ENCODE measurements around the gene CTTNBP2. TPM values are rescaled to one million over a fixed set of nuclear protein-coding genes. Genes with fewer than 3 reads are reported as not detected.

Gene CTTNBP2
- total and polyA plus RNA-seq, 8 donors = 3.0 to 22.2 (median 19.2) TPM

- Histone ChIP-seq H3K9me3 (no peaks in the 10 kb centered on the region), H3K27ac (no peak overlapping the region), H3K27me3 (no peaks in the 10 kb centered on the region), H3K36me3 (no peaks in the 10 kb centered on the region), H3K4me1 (peaks cover 0 to 7% of the 10 kb centered on the region in 2 donors), H3K4me3 (no peak overlapping the region)
- intact Hi-C loops (cut with DNase I) = no loop called here
- ATAC-seq (no peak), DNase-seq (no peak)
- TF ChIP-seq, protein P1, sequence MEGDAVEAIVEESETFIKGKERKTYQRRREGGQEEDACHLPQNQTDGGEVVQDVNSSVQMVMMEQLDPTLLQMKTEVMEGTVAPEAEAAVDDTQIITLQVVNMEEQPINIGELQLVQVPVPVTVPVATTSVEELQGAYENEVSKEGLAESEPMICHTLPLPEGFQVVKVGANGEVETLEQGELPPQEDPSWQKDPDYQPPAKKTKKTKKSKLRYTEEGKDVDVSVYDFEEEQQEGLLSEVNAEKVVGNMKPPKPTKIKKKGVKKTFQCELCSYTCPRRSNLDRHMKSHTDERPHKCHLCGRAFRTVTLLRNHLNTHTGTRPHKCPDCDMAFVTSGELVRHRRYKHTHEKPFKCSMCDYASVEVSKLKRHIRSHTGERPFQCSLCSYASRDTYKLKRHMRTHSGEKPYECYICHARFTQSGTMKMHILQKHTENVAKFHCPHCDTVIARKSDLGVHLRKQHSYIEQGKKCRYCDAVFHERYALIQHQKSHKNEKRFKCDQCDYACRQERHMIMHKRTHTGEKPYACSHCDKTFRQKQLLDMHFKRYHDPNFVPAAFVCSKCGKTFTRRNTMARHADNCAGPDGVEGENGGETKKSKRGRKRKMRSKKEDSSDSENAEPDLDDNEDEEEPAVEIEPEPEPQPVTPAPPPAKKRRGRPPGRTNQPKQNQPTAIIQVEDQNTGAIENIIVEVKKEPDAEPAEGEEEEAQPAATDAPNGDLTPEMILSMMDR (IDR thresholded peaks at IDR 0.05) = no peak
Observed at GRCh38 chr7:117675497-117676435, 197.5 kb downstream of the CTTNBP2 start.

DNA sequence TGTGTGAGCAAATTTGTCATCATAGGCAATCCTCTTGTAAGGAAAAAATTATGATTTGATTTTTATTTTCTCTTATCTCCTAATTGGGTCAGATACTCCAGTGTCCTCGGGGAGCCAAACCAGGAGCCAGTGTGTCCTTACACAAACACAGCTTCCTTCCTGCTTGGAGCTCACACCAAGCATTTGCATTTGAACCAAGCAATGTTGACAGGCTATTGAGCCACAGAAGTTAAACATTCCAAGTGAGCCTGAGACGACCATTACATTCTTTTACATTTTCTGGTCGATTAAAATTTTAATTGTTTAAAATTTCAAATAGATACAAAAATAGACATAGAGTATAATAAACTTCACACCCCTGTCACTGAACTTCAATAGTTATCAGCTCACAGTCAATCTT lies 198.6 kb downstream of the CTTNBP2 start:
- ATAC-seq = peak; percentile 17
- H3K36me3 ChIP-seq = no peaks in the 10 kb centered on the region
- no peaks in the 10 kb centered on the region for H3K9me3 ChIP-seq
- DNase-seq = no peak
- intact Hi-C loops (cut with DNase I) = no loop called here
- TF ChIP-seq, protein P1 (IDR thresholded peaks at IDR 0.05) = no peak
- H3K27ac ChIP-seq = no peak overlapping the region
- H3K4me3 ChIP-seq = no peak overlapping the region
- no peaks in the 10 kb centered on the region for H3K27me3 ChIP-seq
- H3K4me1 ChIP-seq = peaks cover 0 to 7% of the 10 kb centered on the region in 2 donors

DNA sequence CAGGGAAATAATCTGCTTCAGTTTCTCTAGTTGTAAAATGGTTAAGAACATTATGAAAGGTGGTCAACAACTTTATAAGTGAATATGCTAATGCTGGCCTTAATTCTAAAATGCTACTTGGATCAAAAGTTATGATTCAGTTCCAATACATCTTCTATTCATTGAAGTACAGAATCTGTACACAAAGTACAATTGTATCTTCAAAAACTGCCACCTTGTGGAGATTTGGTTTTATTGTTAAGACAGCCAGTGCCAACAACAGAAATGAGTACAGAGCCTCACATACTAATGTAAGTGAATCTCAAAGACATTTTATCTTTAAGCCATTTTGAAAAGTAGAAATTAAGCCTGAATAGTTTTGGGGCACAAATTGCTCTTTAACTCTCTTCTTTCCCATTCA lies 199.4 kb downstream of the CTTNBP2 start:
- Histone ChIP-seq H3K4me1 (peaks cover 0 to 7% of the 10 kb centered on the region in 2 donors), H3K27me3 (no peaks in the 10 kb centered on the region), H3K36me3 (no peaks in the 10 kb centered on the region), H3K4me3 (no peak overlapping the region), H3K9me3 (no peaks in the 10 kb centered on the region), H3K27ac (peak overlapping the region; percentile 45 to 63)
- ATAC-seq (peak; percentile 82), DNase-seq (no peak)
- TF ChIP-seq, protein P1 (IDR thresholded peaks at IDR 0.05) = no peak
- intact Hi-C loops (cut with DNase I) = no loop called here

GRCh38 chr7:117673367-117673766 lies 199.9 kb downstream of the CTTNBP2 start:
- Histone ChIP-seq H3K9me3 (no peaks in the 10 kb centered on the region), H3K4me3 (no peak overlapping the region), H3K27me3 (no peaks in the 10 kb centered on the region), H3K27ac (peak overlapping the region; percentile 45 to 63), H3K4me1 (peaks cover 0 to 7% of the 10 kb centered on the region in 2 donors), H3K36me3 (no peaks in the 10 kb centered on the region)
- ATAC-seq (peak; percentile 93), DNase-seq (peak; percentile 15 to 78 (median 60))
- TF ChIP-seq, protein P1 (IDR thresholded peaks at IDR 0.05) = no peak
- intact Hi-C loops (cut with DNase I) = no loop called here

- Histone ChIP-seq H3K4me3 (no peak overlapping the region), H3K27me3 (no peaks in the 10 kb centered on the region), H3K4me1 (peaks cover 0 to 7% of the 10 kb centered on the region in 2 donors), H3K27ac (peak overlapping the region; percentile 45 to 63), H3K36me3 (no peaks in the 10 kb centered on the region), H3K9me3 (no peaks in the 10 kb centered on the region)
- DNase-seq = peak in 1 of 4 donors; percentile 42
- ATAC-seq = peak; percentile 52
- TF ChIP-seq, protein P1 (IDR thresholded peaks at IDR 0.05) = no peak
- intact Hi-C loops (cut with DNase I) = no loop called here
Observed at GRCh38 chr7:117672453-117672852, 200.8 kb downstream of the CTTNBP2 start.
